Subcutaneous adipose tissue (tissue), 4 donors: ENCODE measurements around the gene EFCAB8. TPM values are rescaled to one million over a fixed set of nuclear protein-coding genes. Genes with fewer than 3 reads are reported as not detected.

Source experiments
- total RNA-seq, 4 donors: library from RNA; depleted of rRNA; stranded (reverse); fragments of >200 nt; gene quantifications; one replicate each; pipeline ENCODE4 v1.1.0, GENCODE V29; 2016
- TF ChIP-seq, protein P1 (sequence below): fragments of 450-650 bp; IDR thresholded peaks from one replicate; pipeline ENCODE4 v1.5.1; 2016; ENCODE audit warnings: low read depth, mild to moderate bottlenecking, control low read depth, antibody characterized with exemption, moderate library complexity

EFCAB8 gene
- total RNA-seq, 4 donors from 2014 or later, result 0.19 TPM; not detected in 3

DNA sequence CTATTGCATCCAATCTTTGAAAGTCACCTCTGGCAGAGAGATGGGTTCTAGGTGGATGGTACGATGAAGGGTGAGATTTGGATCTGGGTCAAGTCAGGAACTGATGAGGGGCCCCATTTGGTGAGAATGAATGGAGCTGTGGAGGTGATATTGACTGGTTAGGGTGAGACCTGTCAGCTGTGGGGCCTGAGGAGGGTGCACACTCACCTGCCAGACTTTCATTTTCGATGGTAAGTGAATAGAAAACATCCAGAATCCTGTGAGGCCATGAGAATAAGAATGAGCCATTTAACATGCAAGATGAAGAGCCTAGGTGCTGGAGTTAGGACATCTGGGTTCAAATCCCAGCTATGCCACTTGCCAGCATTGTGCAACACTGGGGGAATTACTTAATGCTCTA, 138.7 kb downstream of the EFCAB8 start:
- TF ChIP-seq, protein P1, sequence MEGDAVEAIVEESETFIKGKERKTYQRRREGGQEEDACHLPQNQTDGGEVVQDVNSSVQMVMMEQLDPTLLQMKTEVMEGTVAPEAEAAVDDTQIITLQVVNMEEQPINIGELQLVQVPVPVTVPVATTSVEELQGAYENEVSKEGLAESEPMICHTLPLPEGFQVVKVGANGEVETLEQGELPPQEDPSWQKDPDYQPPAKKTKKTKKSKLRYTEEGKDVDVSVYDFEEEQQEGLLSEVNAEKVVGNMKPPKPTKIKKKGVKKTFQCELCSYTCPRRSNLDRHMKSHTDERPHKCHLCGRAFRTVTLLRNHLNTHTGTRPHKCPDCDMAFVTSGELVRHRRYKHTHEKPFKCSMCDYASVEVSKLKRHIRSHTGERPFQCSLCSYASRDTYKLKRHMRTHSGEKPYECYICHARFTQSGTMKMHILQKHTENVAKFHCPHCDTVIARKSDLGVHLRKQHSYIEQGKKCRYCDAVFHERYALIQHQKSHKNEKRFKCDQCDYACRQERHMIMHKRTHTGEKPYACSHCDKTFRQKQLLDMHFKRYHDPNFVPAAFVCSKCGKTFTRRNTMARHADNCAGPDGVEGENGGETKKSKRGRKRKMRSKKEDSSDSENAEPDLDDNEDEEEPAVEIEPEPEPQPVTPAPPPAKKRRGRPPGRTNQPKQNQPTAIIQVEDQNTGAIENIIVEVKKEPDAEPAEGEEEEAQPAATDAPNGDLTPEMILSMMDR, result no peak

DNA sequence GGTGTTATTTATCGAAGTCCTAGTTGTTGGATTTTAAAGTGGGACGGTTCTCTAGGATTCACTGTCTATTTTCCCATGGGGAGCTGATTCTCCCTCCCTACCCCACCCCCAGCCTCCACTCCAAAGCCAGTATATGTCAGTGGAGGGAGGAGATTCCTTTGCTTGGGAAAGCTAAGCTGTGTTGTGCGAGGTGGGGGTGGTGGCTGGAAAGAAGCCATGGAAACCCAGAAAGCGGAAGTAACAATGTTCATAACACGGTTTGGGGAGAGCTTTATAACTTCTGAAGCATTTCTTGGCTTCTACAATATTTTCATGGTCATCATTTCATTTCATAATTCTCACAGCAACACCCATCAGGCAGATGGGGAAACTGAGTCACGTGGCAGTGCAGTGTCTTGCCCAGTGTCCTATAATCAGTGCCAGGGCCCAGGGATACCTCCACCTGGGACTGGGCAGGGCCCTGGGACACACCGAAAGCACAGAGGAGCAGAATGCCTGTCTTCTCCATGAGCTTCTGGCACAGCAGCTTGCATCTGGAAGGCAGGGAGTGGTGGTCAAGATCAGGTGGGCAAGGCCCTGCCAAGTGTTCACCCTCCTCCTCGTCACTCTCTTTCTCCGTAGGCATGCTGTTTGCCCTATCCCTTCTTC, 141.0 kb downstream of the EFCAB8 start:
- TF ChIP-seq, protein P1, result no peak

DNA sequence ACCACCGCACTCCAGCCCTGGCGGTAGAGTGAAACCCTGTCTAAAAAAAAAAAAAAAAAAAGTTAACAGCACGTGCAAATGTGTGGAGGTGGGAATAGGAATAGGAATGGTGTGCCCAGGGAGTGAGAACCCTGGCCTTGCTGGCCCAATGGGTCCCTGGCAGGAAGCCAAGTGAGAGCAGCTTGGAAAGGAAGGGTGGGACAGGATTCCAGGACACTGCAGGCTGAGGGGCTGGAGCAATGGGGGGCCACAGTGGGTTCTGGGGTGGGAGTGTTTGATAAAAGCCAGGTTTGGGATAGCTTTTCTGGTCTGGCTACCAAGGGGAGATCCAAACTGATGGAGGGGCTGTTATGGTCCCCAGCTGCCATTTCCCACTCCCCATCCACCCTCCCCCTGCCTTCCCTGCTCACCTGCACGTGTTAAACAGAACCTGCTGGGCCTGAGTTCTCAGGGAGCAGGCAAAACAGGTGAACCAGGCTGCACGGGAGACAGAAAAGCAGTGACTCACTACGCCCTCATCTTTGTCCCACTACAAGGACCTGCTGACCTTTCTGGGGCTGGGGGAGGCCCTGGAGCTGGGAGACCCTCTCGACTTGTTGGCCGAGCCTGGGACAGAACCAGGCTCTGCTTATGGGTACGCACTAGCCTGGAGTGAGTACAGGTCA, 142.2 kb downstream of the EFCAB8 start:
- TF ChIP-seq, protein P1, result no peak

DNA sequence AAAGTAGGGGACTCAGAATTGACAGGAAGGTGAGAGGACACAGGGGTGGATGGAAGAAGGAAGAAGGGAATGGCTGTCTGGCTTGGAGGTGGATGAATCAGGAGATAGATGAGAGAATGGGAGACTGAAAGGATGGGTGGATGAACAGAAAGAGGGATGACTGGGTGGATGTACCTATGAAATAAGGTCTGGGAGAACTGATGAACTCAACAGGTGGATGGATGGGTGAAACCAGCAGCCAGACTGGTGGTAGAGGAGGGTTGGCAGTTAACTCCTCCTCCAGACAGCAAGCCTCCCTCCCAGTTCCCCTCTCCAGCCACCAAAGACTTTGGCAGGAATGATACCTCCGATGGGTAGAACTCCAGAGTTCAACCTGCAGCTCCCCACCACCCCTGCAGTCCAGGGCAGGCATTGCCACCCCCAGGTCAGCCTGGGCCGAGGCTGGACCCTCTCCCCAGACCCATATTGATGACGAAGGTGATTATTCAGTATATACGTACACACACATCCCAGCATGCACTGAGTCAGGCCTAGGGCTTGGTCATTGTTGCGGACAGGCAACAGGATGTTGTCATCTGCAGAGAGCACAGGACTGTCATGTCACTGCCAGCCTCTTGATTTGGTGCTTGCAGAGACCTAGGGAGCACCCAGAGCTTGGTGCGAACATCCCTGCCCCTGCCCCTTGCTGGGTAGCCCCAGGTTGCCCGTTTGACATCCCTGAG, 143.5 kb downstream of the EFCAB8 start:
- TF ChIP-seq, protein P1, result no peak

DNA sequence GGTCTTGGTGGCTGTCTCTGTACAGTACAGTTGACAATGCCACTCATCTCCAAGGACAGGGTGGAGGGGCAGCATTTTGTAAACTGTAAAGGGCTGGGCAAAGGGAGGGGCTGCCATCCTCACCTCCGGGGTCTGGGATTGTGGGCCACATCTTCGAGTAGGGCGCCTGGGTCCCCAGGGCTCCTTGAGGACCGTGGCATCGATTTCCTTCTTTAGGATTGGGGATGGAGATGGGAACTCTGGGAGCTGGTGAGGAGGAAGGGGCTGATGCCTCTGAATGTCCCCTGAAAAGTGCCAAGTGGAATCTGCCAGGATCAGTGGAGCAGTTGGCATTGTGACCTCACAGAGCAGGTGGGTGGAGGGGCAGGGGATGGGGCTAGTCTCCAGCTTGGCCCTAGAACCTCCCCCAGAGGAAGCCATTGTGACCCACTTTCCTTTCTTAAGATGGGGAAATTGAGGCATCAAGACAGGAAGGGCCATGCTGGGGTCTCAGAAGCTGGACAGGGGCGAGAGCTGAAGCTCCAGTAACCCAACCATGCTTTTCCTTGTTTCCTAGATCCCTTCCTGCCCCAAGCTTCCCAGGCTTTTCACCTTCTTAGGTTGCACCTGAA, 145.5 kb downstream of the EFCAB8 start, which contains the start of gene SUN5:
Gene SUN5 (minus strand): TSS at position 293 of the 611 bp plus-strand sequence. CDS start 93 bp downstream, at position 200.
- TF ChIP-seq, protein P1, result no peak

DNA sequence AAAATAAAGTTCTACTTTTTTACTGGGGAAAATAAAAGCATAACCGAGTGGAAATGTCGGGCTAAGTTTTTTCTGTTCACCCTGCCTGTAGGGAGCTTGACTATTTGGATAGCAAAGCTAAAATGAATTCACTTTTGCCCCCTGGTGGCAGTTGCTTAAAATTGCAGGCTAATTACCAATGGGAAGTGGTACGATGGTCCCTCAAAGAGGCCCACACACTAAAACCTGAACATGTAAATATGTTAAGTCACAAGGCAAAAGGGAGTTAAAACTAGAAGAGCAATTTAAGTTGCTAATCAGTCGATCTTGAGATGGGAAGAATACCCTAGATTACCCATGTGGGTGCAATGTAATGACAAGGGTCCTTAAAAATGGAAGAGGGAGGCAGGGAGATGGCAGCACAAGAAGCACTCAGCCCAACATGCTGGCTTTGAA, 146.4 kb downstream of the EFCAB8 start:
- TF ChIP-seq, protein P1, result no peak
